AG04450 (cell line): ENCODE results near the gene HLA-DQB1. TPM values are rescaled to one million over a fixed set of nuclear protein-coding genes. Genes with fewer than 3 reads are reported as not detected.

ENCODE experiments used
- CTCF ChIA-PET: fragments of 300-600, 350-600 bp; formaldehyde crosslinking; extraction: SDS; loops from one replicate; lab custom pipeline; 2022; ENCODE audit warnings: antibody characterized with exemption, inconsistent platforms; lab: Charles Lee
- POLR2A ChIA-PET: fragments of 350-600 bp; formaldehyde crosslinking; extraction: SDS; loops from one replicate; lab custom pipeline; 2021; ENCODE audit warnings: antibody characterized with exemption, inconsistent platforms; lab: Yijun Ruan, JAX
- DNase-seq: peaks from one replicate; pipeline ENCODE4 v3.0.0-alpha.2; 2011; ENCODE audit warnings: low read depth, low spot score
- H3K27ac ChIP-seq: one replicate; pipeline ENCODE4 v1.5.1; 2012; ENCODE audit warnings: low read depth, low read length, control low read depth
- H3K27me3 ChIP-seq: one replicate; pipeline ENCODE4 v1.6.0; 2012; ENCODE audit warnings: low read length; ENCODE audit not compliant: control insufficient read depth, insufficient read depth
- H3K4me3 ChIP-seq: 2 replicates; pipeline ENCODE4 v1.5.1; 2011; ENCODE audit warnings: mild to moderate bottlenecking, low read depth, low read length, control low read depth
- H3K9me3 ChIP-seq: 2 replicates; pipeline ENCODE4 v1.5.1; 2012; ENCODE audit warnings: low read length; ENCODE audit not compliant: control insufficient read depth, insufficient read depth
- polyA plus RNA-seq: library from polyadenylated mRNA; depleted of rRNA; stranded (reverse); fragments of >200 nt; gene quantifications from 2 replicates; pipeline ENCODE4 v1.2.3, GENCODE V29; 2011
- TF ChIP-seq, protein P1 (sequence below): IDR thresholded peaks from 2 replicates; pipeline ENCODE4 v1.5.1; 2011; ENCODE audit warnings: low read depth, low read length, control low read depth, inconsistent platforms

Gene HLA-DQB1
- polyA plus RNA-seq, 1 experiment: not detected

- ChIA-PET POLR2A (no interaction called here), CTCF (interaction anchor here (0.6 to 4.3 kb wide), 15 partner anchors 8 to 455 kb away, joined by 3 to 33 read pairs (median 4); no protein-coding TSS in a partner anchor)
- no peaks in the 10 kb centered on the region for H3K9me3 ChIP-seq
- H3K27ac ChIP-seq: no peak overlapping the region
- no peak overlapping the region for H3K4me3 ChIP-seq
- H3K27me3 ChIP-seq: no peaks in the 10 kb centered on the region
- peak; percentile 6 for DNase-seq
- TF ChIP-seq, protein P1, sequence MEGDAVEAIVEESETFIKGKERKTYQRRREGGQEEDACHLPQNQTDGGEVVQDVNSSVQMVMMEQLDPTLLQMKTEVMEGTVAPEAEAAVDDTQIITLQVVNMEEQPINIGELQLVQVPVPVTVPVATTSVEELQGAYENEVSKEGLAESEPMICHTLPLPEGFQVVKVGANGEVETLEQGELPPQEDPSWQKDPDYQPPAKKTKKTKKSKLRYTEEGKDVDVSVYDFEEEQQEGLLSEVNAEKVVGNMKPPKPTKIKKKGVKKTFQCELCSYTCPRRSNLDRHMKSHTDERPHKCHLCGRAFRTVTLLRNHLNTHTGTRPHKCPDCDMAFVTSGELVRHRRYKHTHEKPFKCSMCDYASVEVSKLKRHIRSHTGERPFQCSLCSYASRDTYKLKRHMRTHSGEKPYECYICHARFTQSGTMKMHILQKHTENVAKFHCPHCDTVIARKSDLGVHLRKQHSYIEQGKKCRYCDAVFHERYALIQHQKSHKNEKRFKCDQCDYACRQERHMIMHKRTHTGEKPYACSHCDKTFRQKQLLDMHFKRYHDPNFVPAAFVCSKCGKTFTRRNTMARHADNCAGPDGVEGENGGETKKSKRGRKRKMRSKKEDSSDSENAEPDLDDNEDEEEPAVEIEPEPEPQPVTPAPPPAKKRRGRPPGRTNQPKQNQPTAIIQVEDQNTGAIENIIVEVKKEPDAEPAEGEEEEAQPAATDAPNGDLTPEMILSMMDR: peak; percentile 70
Observed at GRCh38 chr6:32700391-32701040, 34.1 kb upstream of the HLA-DQB1 start.

- POLR2A ChIA-PET: no interaction called here
- Histone ChIP-seq H3K27me3 (no peaks in the 10 kb centered on the region), H3K4me3 (no peak overlapping the region), H3K9me3 (no peaks in the 10 kb centered on the region), H3K27ac (no peak overlapping the region)
- CTCF ChIA-PET: interaction anchor here (1.0 to 2.0 kb wide), 2 partner anchors 284 to 451 kb away, joined by 3 to 4 read pairs; no protein-coding TSS in a partner anchor
- TF ChIP-seq, protein P1: no peak
- no peak for DNase-seq
Observed at GRCh38 chr6:32697031-32697430, 30.6 kb upstream of the HLA-DQB1 start.

GRCh38 chr6:32692019-32692418, 25.6 kb upstream of the HLA-DQB1 start:
- CTCF ChIA-PET: no interaction called here
- Histone ChIP-seq H3K27ac (no peak overlapping the region), H3K9me3 (no peaks in the 10 kb centered on the region), H3K4me3 (no peak overlapping the region), H3K27me3 (no peaks in the 10 kb centered on the region)
- no peak for DNase-seq
- POLR2A ChIA-PET: no interaction called here
- TF ChIP-seq, protein P1: no peak

DNA sequence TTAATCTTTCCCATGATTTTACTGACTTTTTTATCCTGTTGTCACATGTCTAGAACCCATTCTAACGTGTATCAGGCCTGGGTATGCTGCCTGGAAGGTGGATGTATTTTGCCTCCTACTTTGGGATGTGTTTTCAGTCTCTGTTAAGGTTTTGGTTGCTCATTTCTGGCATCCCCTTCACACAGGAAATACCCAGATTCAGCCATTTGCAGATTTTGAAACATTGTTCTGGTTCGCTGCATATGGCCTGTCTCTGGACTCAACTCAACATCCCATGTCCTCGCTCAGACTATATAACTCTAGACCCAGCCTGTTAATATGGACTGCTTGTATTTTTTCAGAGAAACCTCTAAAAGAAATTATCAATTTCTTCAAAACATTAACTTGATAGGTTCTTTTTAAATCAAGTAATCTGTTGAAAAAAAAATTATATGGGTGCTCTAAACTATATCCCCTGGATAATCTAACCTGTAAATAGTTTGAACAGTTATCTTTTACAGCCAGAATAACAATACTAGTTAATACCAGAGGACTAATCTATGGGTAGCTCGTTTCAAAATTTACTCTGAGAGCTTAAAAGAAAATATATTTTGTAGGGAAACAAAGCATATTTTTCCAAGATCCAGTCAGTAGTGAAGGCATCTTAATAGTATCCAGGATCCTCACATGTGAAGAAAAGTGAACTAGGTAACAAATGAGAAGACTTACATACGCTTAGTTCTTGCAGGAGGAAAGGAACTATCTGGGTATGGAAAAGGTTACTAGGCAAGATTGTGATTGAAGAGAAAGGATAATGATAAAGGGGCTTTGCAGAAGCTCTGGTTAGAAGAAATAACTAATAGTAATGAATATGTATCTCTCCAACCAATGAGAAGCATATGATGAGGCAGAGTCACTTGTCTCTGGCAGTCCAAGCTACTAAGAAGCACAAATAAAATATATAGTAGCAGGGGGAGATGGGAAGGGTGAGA, 23.4 kb upstream of the HLA-DQB1 start:
- no peak overlapping the region for H3K4me3 ChIP-seq
- TF ChIP-seq, protein P1: no peak
- H3K27me3 ChIP-seq: no peaks in the 10 kb centered on the region
- ChIA-PET POLR2A (no interaction called here), CTCF (interaction anchor here (0.6 to 1.6 kb wide), 3 partner anchors 166 to 1544 kb away, joined by 3 to 4 read pairs (median 3); no protein-coding TSS in a partner anchor)
- H3K27ac ChIP-seq: no peak overlapping the region
- DNase-seq: no peak
- no peaks in the 10 kb centered on the region for H3K9me3 ChIP-seq
